GM12878 (cell line): ENCODE results near the gene ALPP. TPM values are rescaled to one million over a fixed set of nuclear protein-coding genes. Genes with fewer than 3 reads are reported as not detected.

ENCODE experiments used
- ATAC-seq: fragments of 200-7000 bp; cut with Tn5 transposase; 3 replicates; pipeline ENCODE4 v1.9.1; 2020; ENCODE audit warnings: mild to moderate bottlenecking, moderate library complexity
- BruUV-seq: library from RNA; stranded (reverse); fragments of 400-500 nt; replicated peaks from 2 replicates; lab custom pipeline; 2021; lab: Mats Ljungman, UMichigan
- CTCF ChIA-PET: fragments of 300-600 bp; sonication (Branson Sonifier 250); formaldehyde crosslinking; extraction: SDS; loops from one replicate; lab custom pipeline; 2021; ENCODE audit warnings: inconsistent platforms; lab: Yijun Ruan, JAX
- POLR2A ChIA-PET: fragments of 350-600 bp; formaldehyde crosslinking; extraction: SDS; loops from one replicate; lab custom pipeline; 2021; ENCODE audit warnings: inconsistent platforms; lab: Charles Lee
- RAD21 ChIA-PET: fragments of 300-600 bp; sonication (Branson Sonifier 250); formaldehyde crosslinking; loops from one replicate; lab custom pipeline; 2023; ENCODE audit warnings: antibody characterized with exemption; ENCODE audit not compliant: unreplicated experiment; lab: Charles Lee
- SMC1A ChIA-PET: fragments of 300-600 bp; sonication (Branson Sonifier 250); formaldehyde crosslinking; loops from one replicate; lab custom pipeline; 2023; ENCODE audit not compliant: unreplicated experiment, uncharacterized antibody; lab: Charles Lee
- DNase-seq: peaks from one replicate; pipeline ENCODE4 v3.0.0-alpha.2; 2011; ENCODE audit warnings: low read depth, low spot score
- FAIRE-seq: peaks from 3 replicates; lab custom pipeline; 2011; peaks lifted over from hg19 to GRCh38; lab: Jason Lieb, UNC
- H2AFZ ChIP-seq: 2 replicates; pipeline ENCODE4 v1.6.0; 2011; ENCODE audit warnings: low read depth, low read length, control low read depth; ENCODE audit not compliant: control insufficient read depth
- H3K27ac ChIP-seq: 2 replicates; pipeline ENCODE4 v1.5.1; 2011; ENCODE audit warnings: control low read depth; ENCODE audit not compliant: control insufficient read depth, insufficient read depth
- H3K27me3 ChIP-seq, 2 experiments: replicated peaks in 1 of 2; 2 replicates each; pipeline versions ENCODE4 v1.6.0 to v1.6.1; 2011; ENCODE audit warnings: low read length in 1 of 2; ENCODE audit not compliant: control insufficient read depth in 2 of 2, insufficient read depth in 2 of 2
- H3K36me3 ChIP-seq, 2 experiments: 2 replicates each; pipeline ENCODE4 v1.5.1; 2011; ENCODE audit warnings: low read length in 1 of 2; ENCODE audit not compliant: control insufficient read depth in 2 of 2, insufficient read depth in 2 of 2
- H3K4me1 ChIP-seq: 2 replicates; pipeline ENCODE4 v1.6.1; 2011; ENCODE audit warnings: mild to moderate bottlenecking, low read length, moderate library complexity, mixed read lengths; ENCODE audit not compliant: control insufficient read depth, insufficient read depth
- H3K4me2 ChIP-seq: 2 replicates; pipeline ENCODE4 v1.6.0; 2011; ENCODE audit warnings: control low read depth; ENCODE audit not compliant: control insufficient read depth, insufficient read depth
- H3K4me3 ChIP-seq: fragments of 200-600 bp; sonication (generic); 2 replicates; pipeline ENCODE4 v1.5.1; 2016
- H3K79me2 ChIP-seq: 2 replicates; pipeline ENCODE4 v1.6.0; 2011; ENCODE audit warnings: low read length; ENCODE audit not compliant: control insufficient read depth, insufficient read depth
- H3K9ac ChIP-seq: 2 replicates; pipeline ENCODE4 v1.8.0; 2011; ENCODE audit warnings: low read length, control low read depth, mixed read lengths; ENCODE audit not compliant: control insufficient read depth, insufficient read depth
- H3K9me3 ChIP-seq: replicated peaks from 3 replicates; pipeline ENCODE4 v1.5.1; 2011; ENCODE audit warnings: mild to moderate bottlenecking, low read length; ENCODE audit not compliant: control insufficient read depth, insufficient read depth
- H4K20me1 ChIP-seq: 2 replicates; pipeline ENCODE4 v1.6.0; 2011; ENCODE audit not compliant: control insufficient read depth, insufficient read depth
- MEF2B ChIP-seq: fragments of 450-650 bp; IDR thresholded peaks from 2 replicates; pipeline ENCODE4 v1.6.1; 2018; ENCODE audit warnings: mild to moderate bottlenecking, moderate library complexity; ENCODE audit not compliant: partially characterized antibody, poor library complexity, severe bottlenecking
- MTA3 ChIP-seq: IDR thresholded peaks from 2 replicates; pipeline ENCODE4 v1.6.1; 2012; ENCODE audit warnings: low read length, inconsistent platforms, borderline replicate concordance
- NFYA ChIP-seq: IDR thresholded peaks from 2 replicates; pipeline ENCODE4 v1.6.1; 2011; ENCODE audit warnings: low read depth, mild to moderate bottlenecking, low read length, improper control_type of control experiment, borderline replicate concordance
- PAX5 ChIP-seq: IDR thresholded peaks from 2 replicates; pipeline ENCODE4 v1.6.1; 2011; ENCODE audit warnings: low read depth, low read length, borderline replicate concordance
- POU2F2 ChIP-seq: IDR thresholded peaks from 3 replicates; pipeline ENCODE4 v1.6.1; 2011; ENCODE audit warnings: low read depth, mild to moderate bottlenecking, low read length, borderline replicate concordance
- RELA ChIP-seq: fragments of 450-650 bp; IDR thresholded peaks from 2 replicates; pipeline ENCODE4 v1.8.0; 2014; ENCODE audit warnings: borderline replicate concordance; ENCODE audit not compliant: partially characterized antibody
- SPI1 ChIP-seq: IDR thresholded peaks from 2 replicates; pipeline ENCODE4 v1.6.1; 2011; ENCODE audit warnings: low read depth, mild to moderate bottlenecking, low read length, moderate library complexity, borderline replicate concordance; ENCODE audit not compliant: insufficient read depth
- SREBF1 ChIP-seq: IDR thresholded peaks from 2 replicates; pipeline ENCODE4 v1.6.1; 2012; ENCODE audit warnings: mild to moderate bottlenecking, low read length
- ZSCAN29 ChIP-seq: fragments of 450-650 bp; IDR thresholded peaks from 2 replicates; pipeline ENCODE4 v1.6.1; 2017; ENCODE audit warnings: mild to moderate bottlenecking, moderate library complexity
- WGBS: methylation state at CpG from one replicate; pipeline ENCODE4 v1.1.6; 2016; ENCODE audit warnings: low lambda C conversion rate; ENCODE audit not compliant: insufficient replicate concordance, insufficient coverage; ENCODE audit errors: missing lambda C conversion rate; 5-methylcytosine and 5-hydroxymethylcytosine counted together
- in situ Hi-C: fragments of 300-500 bp; cut with MboI; formaldehyde crosslinking; loops from 9 replicates; pipeline ENCODE4 v1.14.3; 2018; ENCODE audit warnings: mixed read lengths
- intact Hi-C: fragments of 100-400 bp; cut with micrococcal nuclease; formaldehyde crosslinking; loops from one replicate; pipeline ENCODE4 v1.14.2; 2022; ENCODE audit not compliant: unreplicated experiment
- polyA plus RNA-seq, 11 experiments: library from polyadenylated mRNA; depleted of rRNA in 4 of 11; unstranded in 6 of 11; stranded (reverse) in 5 of 11; fragments of >200 nt; fragmentation: Nextera tagmentation in 4 of 11; fragmentation: Illumina TruSeq in 1 of 11; extraction: Ambion mirVana in 4 of 11; extraction: Trizol in 1 of 11; gene quantifications; 1 replicate in 1 of 11; 2 replicates in 10 of 11; pipeline versions ENCODE4 v1.2.1 to v1.2.3, GENCODE V29; 2011 to 2016; ENCODE audit warnings: inconsistent platforms in 2 of 11, missing spikeins in 2 of 11, low read depth in 1 of 11
- total RNA-seq, 4 experiments: library from RNA; depleted of rRNA in 3 of 4; stranded (reverse); fragments of >200 nt in 3 of 4; fragmentation: Illumina TruSeq in 1 of 4; extraction: Trizol in 1 of 4; gene quantifications; 2 replicates each; pipeline versions ENCODE4 v1.2.1 to v1.2.3, GENCODE V29; 2013 to 2021

ALPP gene
- total and polyA plus RNA-seq, 10 of the 15 experiments (the other 5 are each of a cell fraction or from before 2014, with no cell fraction given), result 0.21 TPM; not detected in 9

DNA sequence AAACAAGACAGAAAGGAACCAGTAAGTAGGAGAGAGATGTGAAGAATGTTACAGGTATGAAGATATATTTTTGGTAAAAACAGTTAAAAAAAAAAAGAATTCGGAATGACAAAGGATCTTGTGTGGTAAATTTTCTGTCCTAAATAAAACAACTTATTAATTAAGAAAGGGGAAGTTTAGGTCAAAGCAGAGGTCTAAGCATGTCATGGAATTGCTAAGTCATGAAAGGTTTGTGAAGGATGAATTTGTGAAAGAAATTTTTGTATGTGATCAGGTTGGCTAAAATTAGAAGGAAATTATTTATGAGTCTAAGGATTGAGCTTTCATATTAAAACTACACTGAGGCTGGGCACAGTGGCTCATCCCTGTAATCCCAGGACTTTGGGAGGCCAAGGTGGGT, 17.0 kb downstream of the ALPP start (continued):
- TF ChIP-seq PAX5 (no peak), SPI1 (no peak), RELA (no peak), MEF2B (no peak)

GRCh38 chr2:232396683-232397082, 18.1 kb downstream of the ALPP start:
- Histone ChIP-seq H3K4me1 (no peaks in the 10 kb centered on the region), H3K27ac (no peak overlapping the region), H3K4me2 (no peak overlapping the region), H3K79me2 (no peaks in the 10 kb centered on the region), H3K27me3 (no peaks in the 10 kb centered on the region), H3K9ac (no peak overlapping the region), H4K20me1 (no peaks in the 10 kb centered on the region), H3K9me3 (no peaks in the 10 kb centered on the region), H3K4me3 (no peak overlapping the region), H3K36me3 (no peaks in the 10 kb centered on the region), H2AFZ (no peak overlapping the region)
- WGBS, result 0% methylated on average over 2 of the region's 2 CpGs
- in situ Hi-C loops, result no loop called here
- FAIRE-seq (no peak), DNase-seq (no peak), ATAC-seq (no peak)
- ChIA-PET RAD21 (no interaction called here), CTCF (no interaction called here), SMC1A (interaction anchor here (0.6 kb wide), 1 partner anchor 34 kb away, joined by 4 read pairs; no protein-coding TSS in a partner anchor), POLR2A (no interaction called here)
- intact Hi-C loops, result no loop called here
- BruUV-seq, result no TSS peak
- TF ChIP-seq MTA3, result no peak
- no peak for TF ChIP-seq NFYA
- no peak for TF ChIP-seq SREBF1
- TF ChIP-seq POU2F2, result no peak
- no peak for TF ChIP-seq ZSCAN29
